Raji (cell line): ENCODE results near the gene ABTB2.
A peak's percentile ranks its signal among the peaks of the same experiment; 100 is the strongest.

Experiments
- POLR2A ChIP-seq: IDR thresholded peaks from 2 replicates; pipeline ENCODE4 v1.6.1; 2011; ENCODE audit warnings: low read depth, low read length, control low read depth; ENCODE audit not compliant: insufficient read depth

Gene ABTB2

GRCh38 chr11:34238966-34239365 is 118.8 kb downstream of the ABTB2 start:
- TF ChIP-seq POLR2A, result no peak

GRCh38 chr11:34238533-34238932 is 119.3 kb downstream of the ABTB2 start:
- no peak for TF ChIP-seq POLR2A

GRCh38 chr11:34236572-34236971 is 121.2 kb downstream of the ABTB2 start:
- TF ChIP-seq POLR2A, result no peak

GRCh38 chr11:34235591-34236071 is 122.2 kb downstream of the ABTB2 start:
- TF ChIP-seq POLR2A, result no peak

DNA sequence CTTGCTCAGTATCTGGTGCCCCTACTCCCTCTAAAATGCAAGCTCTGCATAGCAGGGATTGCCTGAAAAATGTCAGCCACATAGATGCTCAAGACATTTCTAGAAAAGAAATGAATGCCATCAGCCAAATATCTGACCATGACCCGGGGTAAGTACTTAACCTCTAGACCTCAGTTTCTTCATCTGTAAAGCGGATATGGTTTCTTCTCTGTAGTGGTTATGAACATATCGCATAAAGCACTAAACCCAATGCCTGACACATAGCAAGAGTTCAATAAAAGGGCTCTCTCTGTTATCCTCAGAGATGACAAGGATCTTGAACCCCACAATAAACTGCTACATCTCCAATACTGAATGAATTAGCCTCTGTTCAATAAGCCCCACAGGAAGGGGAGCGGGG is 122.6 kb downstream of the ABTB2 start:
- no peak for TF ChIP-seq POLR2A

GRCh38 chr11:34234086-34234740 is 123.6 kb downstream of the ABTB2 start:
- TF ChIP-seq POLR2A, result peak; percentile 67

GRCh38 chr11:34233215-34233614 is 124.6 kb downstream of the ABTB2 start:
- no peak for TF ChIP-seq POLR2A

DNA sequence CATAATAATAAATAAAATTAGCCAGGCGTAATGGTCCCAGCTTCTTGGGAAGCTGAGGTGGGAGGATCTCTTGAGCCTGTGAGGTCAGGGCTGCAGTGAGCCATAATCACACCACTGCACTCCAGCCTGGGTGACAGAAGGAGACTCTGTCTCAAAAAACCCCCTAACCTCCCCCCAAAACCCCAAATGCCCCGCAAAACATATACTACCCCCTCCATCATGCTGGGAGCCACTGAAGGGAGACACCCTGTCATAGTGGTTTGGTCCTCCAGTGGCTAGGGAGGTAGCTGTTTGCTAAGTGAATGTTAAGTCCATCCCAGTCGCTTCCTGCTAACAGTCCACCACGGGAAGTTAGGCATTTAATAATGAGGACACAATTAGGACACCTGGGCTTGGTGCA is 125.0 kb downstream of the ABTB2 start:
- TF ChIP-seq POLR2A, result no peak

DNA sequence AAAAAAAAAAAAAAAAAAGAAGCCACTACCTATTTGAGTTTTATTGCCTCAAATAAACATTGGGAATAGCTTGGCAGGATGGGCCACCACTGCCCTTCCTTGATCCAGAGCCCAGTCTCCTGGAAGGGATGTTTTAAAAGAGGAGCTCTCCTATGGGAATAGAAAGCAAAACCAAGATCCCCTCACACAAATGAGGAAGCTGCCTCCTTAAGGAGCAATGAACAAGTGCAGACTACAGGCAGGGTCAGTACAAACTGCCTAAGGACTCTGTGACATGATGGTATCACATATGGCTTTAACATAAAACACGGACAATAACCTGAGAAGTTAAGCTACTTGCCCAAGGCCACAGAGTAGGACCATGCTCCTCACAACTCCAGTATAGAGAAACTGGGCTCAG is 131.6 kb downstream of the ABTB2 start:
- TF ChIP-seq POLR2A, result no peak

GRCh38 chr11:34225091-34225490 is 132.7 kb downstream of the ABTB2 start:
- no peak for TF ChIP-seq POLR2A

DNA sequence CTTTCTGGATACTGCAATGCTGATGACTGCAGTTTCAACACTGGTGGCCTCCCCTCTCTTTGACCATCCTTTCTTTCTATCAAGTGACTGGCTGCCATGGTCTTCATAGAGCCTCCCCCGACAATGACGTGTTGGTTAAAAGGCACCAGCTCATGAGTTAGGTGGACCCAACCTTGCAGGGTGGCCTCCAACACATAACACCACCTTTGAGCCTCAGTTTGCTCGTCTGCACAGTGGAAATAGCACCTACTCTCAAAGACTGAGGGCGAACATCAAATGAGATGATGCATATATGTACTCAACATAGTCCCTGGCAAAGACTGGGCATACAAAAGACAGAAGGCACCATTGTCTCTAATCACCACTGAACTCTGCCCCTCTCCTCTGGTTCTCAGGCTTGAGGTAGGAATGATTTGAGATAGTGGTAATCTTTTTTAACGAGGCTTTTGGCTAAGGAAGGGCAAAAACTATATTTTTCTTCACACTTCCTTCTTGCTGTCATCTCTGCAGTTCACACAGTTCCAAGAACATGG is 133.3 kb downstream of the ABTB2 start:
- no peak for TF ChIP-seq POLR2A

- no peak for TF ChIP-seq POLR2A
These were observed 133.9 kb downstream of the ABTB2 start for GRCh38 chr11:34223907-34224306.

DNA sequence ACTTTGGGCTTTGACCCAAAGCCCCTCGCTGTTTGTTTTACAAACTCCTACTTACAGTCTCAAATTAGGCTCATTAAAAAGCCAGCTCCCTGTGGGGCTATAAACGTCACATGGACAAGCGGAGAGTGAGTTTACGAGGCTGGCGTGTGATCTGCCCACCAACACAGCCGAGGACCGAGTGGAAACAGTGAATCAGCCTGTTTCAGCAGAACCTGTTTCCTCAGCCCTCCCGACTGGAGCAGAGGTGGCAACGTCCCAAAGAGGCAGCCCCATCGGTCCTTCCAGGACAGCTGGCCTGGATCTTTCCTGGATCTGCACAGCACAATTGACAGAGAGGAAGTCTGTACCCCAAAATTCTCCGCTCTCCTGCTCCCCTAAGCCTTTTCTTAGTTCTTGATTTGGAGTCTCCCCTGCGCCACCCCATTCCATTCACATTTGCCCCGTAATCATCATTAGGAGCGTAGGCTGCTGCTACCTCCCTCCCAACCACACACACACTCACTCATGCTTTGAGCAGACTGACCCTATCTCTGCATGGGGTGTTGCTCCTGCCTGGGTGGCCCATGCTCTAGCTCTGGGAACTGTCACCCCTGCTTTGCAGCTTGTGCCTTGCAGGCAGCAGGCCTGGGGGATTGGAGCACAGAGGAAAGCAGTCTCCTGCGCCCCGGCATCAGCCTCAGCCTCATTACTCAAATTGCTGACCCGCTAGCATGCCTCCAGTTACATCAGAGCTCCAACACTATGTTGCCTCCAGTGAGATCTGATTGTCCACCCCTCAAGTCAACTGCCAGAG is 134.6 kb downstream of the ABTB2 start:
- no peak for TF ChIP-seq POLR2A

DNA sequence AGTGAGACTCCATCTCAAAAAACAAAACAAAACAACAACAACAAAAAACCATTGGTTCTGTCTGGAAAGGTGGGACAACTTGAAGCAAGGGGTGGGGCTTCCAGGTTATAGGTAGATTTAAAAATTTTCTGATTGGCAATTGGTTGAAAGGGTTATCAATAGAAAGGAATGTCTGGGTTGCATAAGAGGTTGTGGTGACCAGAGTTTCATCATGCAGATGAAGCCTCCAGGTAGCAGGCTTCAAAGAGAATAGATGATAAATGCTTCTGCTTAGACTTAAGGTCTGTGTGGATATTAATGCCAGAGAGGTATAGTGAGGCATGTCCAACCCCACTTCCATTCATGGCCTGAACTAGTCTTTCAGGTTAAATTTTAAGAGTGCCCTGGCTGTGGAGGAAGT is 135.8 kb downstream of the ABTB2 start:
- TF ChIP-seq POLR2A, result no peak

- no peak for TF ChIP-seq POLR2A
These were observed 137.9 kb downstream of the ABTB2 start for GRCh38 chr11:34219941-34220370.

DNA sequence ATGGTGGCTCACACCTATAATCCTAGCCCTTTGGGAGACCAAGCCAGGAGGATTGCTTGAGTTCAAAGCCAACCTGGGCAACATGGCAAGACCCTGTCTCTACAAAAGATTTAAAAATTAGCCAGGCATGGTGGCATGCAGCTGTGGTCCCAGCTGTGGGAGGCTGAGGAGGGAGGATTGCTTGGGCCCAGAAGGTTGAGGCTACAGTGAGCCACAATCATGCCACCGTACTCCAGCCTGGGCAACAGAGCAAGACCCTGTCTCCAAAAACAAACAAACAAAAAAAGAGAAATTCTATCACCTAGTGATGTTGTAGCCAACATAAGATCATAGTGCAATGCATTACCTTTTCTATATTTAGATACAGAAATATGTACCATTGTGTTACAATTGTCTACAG is 138.5 kb downstream of the ABTB2 start:
- no peak for TF ChIP-seq POLR2A

GRCh38 chr11:34218067-34218466 is 139.7 kb downstream of the ABTB2 start:
- TF ChIP-seq POLR2A, result no peak

- TF ChIP-seq POLR2A, result no peak
These were observed 141.1 kb downstream of the ABTB2 start for GRCh38 chr11:34216706-34217105.
